Stimulated activated CD4-positive, alpha-beta T cell treated with anti-CD3 and anti-CD28 coated beads, TNF-alpha, amount 100 ng/mL, for 48 hours (primary cell): ENCODE data around the gene SNX12.

Experiments used
- DNase-seq, 3 donors: peaks; one replicate each; pipeline ENCODE4 v3.0.0-alpha.2; 2020; ENCODE audit warnings: low read depth in 3 of 3

Gene SNX12

DNA sequence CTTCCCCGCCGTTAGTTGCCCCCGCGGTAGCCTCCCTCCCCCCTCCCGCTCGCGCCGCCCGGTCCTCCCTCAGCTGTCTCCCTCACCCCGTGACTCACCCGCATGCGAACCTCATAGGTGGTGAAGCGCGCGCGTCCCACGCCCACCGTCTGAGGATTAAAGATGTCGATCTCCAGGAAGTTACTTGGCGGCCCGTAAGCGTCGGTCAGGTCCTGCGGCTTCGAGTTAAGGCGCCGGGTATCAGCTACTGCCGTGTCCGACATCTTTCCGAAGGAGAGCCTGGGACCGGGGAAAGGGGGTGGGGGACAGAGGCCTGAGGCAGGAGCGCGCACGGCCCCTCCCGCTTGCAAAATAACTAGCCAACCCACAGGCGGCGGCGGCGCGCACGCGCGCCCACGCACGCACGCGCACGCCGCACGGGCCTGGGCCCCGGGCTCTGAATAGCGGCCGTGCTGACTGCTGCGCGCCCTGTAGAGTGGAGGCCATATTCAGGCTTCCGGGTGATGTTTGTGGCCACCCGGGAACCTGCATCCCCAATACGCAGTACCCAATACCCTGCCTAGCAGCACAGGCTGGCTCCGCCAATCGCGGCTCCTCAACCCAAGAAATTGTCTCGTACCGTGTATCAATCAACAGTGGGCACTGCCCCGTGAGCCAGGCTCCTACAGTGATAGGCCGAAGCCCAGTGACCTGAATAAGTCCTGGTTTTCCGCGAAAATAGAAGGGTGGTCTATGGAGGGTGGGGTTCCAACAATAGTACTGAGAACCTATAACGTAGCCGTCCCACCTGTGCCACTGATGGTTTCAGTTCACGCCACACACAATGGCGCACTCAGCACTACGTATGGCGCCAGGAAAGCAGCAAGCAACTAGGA is at the start of gene SNX12:
TSS of gene SNX12 (minus strand) at position 291 of the 875 bp plus-strand sequence. CDS start at position 263, 28 bp downstream.
- peak; percentile 70 to 84 (median 76) for DNase-seq

DNA sequence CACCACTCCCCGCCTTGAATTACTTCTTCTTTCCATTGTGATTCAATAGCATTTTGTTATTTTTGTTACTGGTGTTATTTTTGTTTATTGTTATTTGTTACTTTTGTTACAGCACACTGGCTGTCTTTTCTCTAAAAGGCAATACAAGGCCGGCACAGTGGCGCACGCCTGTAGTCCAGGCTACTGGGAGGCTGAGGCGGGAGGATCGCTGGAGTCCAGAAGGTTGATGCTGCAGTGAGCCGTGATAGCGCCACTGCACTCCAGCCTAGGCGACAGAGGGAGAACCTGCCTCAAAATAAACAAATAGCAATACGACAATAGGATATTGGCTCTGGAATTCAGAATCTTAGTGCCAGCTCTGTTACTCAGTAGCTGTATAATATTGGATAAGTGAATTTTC is 49.2 kb upstream of the SNX12 start:
- DNase-seq = no peak

- no peak for DNase-seq
Measured at GRCh38 chrX:71111921-71112431, 43.8 kb upstream of the SNX12 start.

GRCh38 chrX:71111141-71111843 is 43.2 kb upstream of the SNX12 start, which contains the start of gene IL2RG:
Gene IL2RG (minus strand): TSS chrX:71111577. CDS start chrX:71111539, 38 bp downstream.
- peak; percentile 44 to 73 (median 46) for DNase-seq

GRCh38 chrX:71109051-71109450 is 40.9 kb upstream of the SNX12 start:
- no peak for DNase-seq

DNA sequence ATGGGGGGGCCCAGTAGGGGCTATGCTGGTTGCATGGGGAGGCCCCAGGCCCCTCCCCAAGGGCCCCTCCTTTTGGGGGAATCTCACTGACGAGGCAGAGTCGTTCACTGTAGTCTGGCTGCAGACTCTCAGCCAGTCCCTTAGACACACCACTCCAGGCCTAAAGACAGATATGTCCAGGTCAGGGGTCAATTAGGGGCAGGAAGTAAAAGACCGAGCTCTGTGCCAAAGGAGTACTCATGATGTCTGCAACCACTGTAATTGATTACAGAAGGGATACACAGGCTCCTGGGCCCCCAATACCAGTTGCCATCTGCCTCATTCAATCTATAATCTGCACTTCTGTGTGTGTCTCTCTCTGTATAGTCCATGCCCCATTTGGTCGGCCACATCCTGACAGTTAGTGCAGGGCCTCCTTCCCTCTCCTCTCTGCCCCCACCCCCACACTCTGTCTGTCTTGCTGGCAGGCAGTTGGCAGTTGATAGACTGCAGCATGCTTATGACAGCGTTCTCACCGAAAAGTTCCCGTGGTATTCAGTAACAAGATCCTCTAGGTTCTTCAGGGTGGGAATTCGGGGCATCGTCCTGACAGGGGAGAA is 39.7 kb upstream of the SNX12 start:
- no peak for DNase-seq

- no peak for DNase-seq
Measured at GRCh38 chrX:71107245-71107644, 39.1 kb upstream of the SNX12 start.

DNA sequence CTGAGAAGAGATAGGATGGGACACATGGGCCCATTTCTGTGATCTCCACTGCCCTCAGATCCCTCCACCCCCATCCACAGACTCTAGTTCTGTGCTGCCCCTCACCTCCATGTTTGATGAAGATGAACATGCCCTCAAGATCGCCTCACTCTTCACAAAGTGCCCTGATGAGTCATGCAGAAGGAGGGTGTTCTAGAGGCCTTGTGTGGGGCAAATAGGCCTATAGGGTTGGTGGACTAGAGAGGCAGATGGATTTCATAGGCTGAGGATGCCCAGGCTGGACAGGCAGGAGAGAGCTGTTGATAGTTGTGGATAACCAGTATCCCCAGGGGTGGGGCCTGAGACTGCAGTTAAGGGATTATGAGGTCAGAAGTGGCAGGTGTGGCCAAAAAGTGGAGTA is 38.3 kb upstream of the SNX12 start, which contains the start of gene CXorf65:
TSS of gene CXorf65 (minus strand) at position 314 of the 400 bp plus-strand sequence. CDS start at position 130, 184 bp downstream.
- no peak for DNase-seq

DNA sequence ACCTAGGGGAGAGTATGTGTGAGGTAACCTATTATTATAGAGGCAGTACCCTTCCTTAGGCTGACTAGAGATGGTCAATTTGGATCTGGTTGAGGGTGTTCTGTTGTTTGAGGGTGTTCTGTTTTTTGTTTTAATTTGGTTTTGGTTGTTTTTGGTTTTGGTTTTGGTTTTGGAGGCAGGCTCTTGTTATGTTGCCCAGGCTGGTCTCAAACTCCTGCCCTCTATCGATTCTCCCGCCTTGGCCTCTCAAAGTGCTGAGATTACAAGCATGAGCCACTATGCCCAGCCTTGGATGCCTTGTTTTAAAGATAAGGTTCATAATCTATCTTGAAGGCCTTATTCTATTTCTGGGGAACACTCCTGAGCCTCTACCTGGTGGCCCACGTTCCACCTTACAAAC is 37.5 kb upstream of the SNX12 start:
- DNase-seq = no peak

- no peak for DNase-seq
Measured at GRCh38 chrX:71103110-71103983, 35.2 kb upstream of the SNX12 start.

GRCh38 chrX:71102292-71102691 is 34.2 kb upstream of the SNX12 start:
- DNase-seq = no peak

DNA sequence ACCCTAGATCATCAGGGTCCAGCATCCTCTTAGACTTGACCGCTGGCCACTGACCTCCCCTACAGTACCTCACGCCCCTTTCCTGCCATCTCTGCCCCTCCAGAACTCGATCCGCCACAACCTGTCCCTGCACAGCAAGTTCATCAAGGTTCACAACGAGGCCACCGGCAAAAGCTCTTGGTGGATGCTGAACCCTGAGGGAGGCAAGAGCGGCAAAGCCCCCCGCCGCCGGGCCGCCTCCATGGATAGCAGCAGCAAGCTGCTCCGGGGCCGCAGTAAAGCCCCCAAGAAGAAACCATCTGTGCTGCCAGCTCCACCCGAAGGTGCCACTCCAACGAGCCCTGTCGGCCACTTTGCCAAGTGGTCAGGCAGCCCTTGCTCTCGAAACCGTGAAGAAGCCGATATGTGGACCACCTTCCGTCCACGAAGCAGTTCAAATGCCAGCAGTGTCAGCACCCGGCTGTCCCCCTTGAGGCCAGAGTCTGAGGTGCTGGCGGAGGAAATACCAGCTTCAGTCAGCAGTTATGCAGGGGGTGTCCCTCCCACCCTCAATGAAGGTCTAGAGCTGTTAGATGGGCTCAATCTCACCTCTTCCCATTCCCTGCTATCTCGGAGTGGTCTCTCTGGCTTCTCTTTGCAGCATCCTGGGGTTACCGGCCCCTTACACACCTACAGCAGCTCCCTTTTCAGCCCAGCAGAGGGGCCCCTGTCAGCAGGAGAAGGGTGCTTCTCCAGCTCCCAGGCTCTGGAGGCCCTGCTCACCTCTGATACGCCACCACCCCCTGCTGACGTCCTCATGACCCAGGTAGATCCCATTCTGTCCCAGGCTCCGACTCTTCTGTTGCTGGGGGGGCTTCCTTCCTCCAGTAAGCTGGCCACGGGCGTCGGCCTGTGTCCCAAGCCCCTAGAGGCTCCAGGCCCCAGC is 32.7 kb upstream of the SNX12 start:
- DNase-seq = no peak

GRCh38 chrX:71099736-71100135 is 31.6 kb upstream of the SNX12 start:
- DNase-seq = no peak

DNA sequence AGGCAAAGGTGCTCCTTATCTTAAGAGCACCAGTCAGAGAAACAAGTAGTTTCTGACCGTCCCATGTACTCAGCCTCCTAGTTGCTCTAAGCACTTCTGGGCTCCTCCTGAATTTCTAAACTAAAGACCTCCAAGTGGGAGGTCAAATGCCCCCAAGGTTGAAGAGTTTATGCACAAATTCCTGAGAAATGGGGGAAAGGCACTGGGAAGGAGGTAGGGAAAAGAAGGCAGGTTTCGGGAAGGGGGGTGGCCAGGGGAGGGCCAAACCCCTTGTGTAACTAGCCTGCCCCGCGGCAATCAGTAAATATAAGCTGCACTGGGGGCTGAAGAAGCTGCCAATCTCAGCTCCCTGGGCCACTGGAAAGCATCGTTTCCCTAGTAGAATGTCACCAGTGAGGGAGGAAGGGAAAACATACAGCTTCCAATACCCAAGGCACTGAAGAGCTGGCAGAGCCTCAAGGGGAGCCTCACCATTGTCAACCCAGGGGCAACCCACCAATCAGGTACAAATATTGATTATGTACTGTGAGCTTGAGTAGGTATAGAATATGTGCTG is 30.9 kb upstream of the SNX12 start:
- no peak for DNase-seq

GRCh38 chrX:71098302-71098701 is 30.2 kb upstream of the SNX12 start:
- DNase-seq = peak in 2 of 3 donors; percentile 39 to 74

GRCh38 chrX:71096760-71097032 is 28.6 kb upstream of the SNX12 start:
- DNase-seq = no peak

DNA sequence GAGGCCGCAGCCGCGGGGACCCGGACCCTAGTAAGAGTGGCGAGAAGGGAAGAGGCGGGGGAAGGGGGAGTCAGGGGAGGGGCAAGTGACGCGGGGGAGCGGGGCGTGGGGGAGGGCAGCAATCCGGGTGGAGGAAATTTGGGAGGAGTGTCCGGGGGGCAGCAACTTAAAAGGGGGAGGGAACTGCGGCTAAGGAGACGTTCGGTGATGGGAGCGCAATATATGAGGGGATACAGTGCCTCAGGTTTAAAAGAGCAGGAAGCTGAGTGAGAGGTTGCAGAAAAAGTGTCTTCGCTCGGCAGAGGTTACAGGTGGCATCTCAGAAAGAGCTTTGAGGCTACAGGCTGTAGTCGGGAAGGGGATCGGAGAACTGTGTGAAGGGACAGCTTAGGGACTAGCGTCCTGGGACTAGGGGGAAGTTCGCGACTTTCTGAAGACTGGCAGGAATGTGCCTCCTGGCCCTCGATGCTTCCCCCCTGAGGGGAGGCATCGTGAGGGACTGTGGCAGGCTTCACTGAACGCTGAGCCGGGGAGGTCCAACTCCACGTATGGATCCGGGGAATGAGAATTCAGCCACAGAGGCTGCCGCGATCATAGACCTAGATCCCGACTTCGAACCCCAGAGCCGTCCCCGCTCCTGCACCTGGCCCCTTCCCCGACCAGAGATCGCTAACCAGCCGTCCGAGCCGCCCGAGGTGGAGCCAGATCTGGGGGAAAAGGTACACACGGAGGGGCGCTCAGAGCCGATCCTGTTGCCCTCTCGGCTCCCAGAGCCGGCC is 28.0 kb upstream of the SNX12 start:
- DNase-seq = no peak

- DNase-seq = peak; percentile 67 to 77 (median 76)
Measured at GRCh38 chrX:71095555-71095980, 27.4 kb upstream of the SNX12 start, which contains the start of gene FOXO4. Gene FOXO4 (plus strand): TSS chrX:71095851. CDS start chrX:71096529, 678 bp downstream.

- DNase-seq = no peak
Measured at GRCh38 chrX:71095033-71095432, 26.9 kb upstream of the SNX12 start.
